T-helper 22 cell (primary cell): ENCODE data around the gene MAGEC2.

ENCODE experiments used
- DNase-seq: peaks from one replicate; pipeline ENCODE4 v3.0.0-alpha.2; 2020; ENCODE audit warnings: low read depth

The MAGEC2 gene, protein sequence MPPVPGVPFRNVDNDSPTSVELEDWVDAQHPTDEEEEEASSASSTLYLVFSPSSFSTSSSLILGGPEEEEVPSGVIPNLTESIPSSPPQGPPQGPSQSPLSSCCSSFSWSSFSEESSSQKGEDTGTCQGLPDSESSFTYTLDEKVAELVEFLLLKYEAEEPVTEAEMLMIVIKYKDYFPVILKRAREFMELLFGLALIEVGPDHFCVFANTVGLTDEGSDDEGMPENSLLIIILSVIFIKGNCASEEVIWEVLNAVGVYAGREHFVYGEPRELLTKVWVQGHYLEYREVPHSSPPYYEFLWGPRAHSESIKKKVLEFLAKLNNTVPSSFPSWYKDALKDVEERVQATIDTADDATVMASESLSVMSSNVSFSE

DNA sequence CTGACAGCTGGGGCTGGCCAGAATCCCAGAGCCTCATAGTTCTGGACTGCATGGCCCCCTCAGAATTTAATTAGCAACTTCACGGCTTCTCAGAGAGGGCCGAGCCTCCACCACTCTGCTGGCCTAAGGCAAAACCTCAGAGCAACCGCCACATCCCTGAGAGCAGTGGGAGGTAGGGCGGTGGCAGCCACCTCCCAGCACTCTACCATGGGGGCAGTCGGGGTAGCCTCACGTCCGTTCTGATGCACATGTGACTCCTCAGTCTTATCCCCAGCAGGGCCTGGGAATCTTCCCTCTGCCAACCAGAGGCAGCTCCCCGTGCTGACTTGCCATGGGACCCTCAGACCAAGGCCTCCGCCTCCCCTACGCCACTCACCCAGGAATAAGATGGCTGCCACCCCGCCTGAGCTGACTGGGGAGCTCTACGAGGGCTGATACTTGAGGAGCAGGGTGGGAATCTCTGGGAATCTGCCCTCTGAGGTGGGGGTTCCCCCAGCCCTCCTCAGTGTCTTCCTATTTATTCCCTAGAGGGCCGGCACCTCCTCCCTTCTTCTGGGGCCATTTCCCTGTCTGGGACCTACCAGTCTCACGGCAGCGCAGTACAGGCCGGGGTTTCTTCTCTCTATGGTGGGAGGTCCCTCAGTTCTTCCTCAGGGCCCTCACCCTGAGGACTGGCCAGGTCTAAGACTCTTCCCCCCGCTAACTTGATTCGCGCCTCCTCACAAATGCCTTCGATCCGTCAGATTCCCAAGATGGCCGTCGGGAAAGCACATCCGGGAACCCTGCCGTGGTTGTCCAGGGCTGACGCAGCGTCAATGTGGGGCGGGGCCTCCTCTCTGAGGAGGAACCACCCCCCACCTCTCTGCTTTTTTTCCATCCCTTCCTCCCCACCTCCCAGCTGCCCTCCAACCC is at the start of gene MAGEC2:
MAGEC2 (minus strand) TSS at position 769 of the 912 bp plus-strand sequence. CDS start 1,303 bp downstream, outside the sequence.
- no peak for DNase-seq

DNA sequence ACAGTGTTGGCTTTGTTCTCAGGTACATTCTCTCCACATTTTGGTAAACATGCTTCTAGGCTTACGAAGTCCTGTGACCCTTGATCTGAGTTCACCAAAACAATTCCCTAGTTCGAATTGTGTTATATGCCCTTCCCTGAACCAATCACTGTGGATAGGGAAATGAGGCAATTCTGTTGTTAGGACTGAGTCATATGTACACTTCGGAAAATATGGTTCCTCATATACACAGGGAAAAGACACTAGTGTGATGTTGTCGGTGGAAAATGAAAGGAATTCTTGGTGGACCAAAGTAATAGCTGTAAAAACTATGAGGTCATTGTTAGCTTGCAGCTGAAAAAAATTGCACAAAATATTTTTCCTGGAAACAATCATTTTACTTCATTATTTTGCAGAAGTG is 46.6 kb upstream of the MAGEC2 start:
- no peak for DNase-seq

DNA sequence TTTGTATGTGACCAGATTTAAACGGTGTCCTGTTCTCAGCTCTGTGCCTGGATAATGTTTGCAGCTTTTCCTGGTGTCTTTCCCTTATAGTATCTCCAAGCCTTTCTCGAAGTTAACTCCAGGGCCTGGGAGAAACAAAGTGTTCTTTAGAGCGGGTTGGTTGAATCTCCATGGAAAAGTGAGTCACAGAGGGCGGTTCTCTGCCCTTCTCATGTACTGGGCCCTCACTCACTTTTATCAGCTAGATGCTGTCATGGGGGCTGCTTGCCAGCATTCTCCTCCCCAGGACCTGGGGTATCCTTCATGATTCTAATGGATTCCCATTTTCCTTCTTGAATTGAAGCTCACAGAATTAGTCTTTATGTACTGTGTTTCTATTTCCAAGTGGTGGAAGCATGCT is 46.1 kb upstream of the MAGEC2 start:
- DNase-seq, result no peak

DNA sequence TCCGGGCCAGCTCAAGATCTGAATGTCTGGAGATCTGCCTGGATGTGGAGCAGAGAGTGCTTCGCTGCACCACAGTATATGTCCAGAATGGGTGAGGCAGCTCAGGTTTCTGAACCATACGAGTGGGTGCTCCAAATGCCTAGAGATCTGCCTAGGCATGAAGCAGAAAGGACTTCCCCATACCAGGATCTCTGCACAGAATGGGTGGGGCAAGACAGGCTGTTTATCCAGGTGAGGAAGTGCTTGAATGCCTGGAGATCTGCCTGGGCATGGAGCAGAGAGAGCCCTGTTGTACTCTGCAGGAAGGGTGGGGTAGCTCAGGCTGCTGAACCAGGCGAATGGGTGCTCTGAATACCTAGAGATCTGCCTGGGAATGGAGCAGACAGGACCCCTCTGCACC is 45.4 kb upstream of the MAGEC2 start:
- DNase-seq, result no peak

DNA sequence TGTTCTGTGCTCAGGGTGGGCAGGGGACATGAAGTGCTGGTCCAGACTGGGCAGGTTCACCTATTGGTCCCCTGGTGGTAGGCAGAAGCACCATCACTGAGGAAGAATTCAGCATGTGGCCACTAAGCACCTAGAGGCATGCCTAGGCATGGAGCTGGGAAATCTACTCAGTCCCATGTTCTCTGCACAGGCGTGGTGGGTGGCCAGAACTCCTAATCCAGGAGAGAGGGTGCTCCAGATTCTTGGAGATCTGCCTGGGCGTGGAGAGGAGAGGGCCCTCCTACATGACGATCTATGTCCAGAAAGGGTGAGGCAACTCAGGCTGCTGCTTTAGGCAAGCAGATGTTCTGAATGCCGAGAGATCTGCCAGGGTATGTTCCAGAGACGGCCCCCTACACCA is 44.6 kb upstream of the MAGEC2 start:
- no peak for DNase-seq

DNA sequence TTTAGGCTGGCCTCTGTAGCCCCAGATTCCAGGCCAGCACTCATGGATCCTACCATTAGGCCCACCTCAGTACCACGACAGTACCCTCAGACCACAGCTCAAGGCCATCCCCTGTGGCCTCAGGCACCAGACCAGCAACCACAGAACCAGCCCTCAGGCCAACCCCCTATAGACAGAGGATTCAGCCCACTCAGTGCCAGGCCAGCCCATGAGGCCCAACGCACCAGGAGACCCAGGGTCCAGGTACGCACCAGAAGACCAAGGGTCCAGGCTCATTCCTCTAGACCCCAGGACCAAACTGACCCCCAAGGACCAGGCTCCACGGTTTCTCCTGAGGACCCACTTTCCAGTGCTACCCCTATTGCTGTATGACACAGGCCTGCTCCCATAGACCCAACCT is 39.5 kb upstream of the MAGEC2 start:
- no peak for DNase-seq

DNA sequence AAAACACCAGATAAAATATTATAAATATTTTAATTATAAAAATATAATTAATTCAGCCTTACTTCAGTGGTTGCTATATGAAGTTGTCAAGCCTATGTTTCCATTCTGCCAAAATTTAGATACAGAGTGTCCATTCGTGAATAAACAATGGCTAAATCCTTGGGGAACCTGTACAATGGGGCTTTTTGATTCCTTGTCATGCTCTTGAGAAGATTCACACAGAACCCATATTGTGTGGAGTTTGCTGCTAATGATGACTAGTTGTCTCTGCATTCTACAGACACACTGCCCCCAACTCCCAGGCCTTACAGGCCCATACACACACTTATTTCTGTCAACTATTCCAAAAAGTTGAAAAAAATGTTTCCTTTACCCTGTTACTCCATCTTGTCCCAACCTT is 33.4 kb upstream of the MAGEC2 start:
- no peak for DNase-seq

DNA sequence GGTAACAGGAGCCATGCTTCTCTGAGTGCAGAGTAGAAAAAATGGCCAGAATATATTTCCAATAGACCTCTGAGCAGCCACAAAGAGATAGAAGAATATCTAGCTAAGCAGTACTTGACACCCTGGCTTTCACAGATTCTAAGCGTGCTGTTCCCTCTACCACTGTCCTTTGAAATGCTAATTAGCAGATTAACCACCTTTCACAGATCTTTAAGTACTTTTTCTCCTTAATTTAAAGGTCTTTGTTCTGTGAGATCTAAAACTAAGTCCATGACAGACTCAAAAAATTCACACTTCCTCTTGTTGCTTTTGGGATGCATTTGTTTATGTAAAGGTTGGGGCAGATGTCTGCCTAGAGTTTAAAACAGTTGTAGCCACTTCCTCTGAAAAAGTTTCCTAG is 28.3 kb upstream of the MAGEC2 start:
- DNase-seq, result no peak

DNA sequence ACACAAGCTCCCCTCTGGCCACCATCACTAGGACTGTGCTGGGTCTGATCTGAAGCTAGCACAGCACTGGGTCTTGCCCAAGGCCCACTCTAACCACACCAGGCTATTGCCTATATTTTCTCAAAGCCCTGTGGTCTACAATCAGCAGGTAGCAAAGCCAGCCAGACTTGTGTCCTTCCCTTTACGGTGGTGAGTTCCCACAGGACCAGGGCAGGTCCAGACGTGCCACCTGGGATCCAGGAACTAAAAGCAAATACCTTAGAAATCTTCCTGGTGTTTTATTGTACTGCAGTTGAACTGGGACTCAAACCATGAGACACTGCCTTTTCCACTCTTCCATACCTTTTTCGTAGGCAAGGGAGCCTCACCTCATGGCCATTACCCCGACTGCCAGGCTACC is 9.0 kb upstream of the MAGEC2 start:
- DNase-seq, result no peak

DNA sequence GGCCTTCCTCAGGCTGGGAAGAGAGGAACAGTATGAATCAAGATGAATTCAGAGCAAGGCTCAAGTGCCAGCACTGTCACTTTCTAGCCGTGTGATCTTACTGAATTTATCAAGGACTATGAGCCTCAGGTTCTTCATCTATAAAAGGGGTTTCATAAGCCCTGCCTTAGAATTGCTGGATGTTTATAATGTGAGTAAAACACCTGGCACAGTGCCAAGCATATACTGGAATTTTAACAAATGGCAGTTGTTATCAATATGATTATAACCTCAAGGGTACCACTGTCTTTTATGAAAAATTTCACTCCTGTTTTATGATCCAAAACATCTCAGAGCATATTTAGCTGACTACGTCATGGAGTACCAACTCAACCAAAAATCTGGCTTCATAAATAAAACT is 4.0 kb downstream of the MAGEC2 start:
- no peak for DNase-seq

DNA sequence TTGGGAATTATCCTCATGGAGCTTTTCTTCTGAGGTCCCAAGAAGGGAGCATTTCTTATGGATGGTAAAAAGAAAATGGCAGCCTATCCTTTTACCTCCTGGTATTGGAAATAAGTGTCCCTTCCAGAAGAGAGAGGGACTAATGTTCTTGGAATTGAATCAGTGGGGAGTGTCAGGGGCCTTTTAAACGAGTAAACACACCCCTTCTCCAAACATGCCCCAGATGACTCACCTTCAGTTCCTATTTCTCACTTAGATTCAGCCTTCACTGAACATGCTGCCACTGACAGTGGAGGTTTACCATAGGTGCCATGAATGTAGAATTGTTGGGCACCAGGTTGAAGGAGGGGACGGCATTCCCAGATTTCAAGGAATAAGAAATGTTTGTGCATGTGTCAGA is 19.0 kb downstream of the MAGEC2 start:
- no peak for DNase-seq

DNA sequence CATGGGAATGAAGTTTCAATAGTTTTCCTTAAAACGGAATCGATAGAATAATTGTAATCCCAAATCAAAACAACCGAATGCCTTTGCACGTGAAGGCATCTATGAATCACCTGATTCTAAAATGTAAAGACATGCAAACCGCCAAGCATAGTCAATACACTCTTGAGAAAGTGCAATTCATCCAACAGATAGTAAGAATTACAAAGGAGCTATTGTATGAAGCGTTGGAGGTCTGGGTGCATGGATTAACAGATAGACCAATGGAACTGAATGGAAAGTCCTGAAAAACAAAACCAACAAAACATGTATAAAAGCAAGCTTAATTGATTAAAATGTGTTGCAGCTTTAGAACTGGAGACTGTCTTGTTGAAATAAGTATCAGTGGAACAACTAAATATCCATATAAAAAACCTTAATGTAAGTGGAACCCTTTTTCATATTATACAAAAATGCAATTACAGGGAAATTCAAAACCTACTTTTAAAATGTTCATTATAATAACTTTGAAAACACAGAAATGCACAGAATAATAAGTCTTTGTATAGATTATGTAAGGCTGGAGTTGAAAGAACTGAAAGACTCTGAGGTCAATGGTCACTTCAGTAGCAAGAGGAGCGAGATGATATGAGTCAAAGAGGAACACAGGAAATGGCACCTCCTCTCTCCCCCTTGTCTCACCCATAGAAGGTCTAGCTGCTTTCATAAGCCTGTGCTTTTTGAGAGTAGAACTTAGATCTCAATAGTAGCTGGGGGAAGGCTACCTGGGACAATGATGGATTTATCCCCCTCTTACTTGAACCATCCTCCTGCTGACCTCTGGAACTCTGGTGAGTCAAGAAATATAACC is 20.1 kb downstream of the MAGEC2 start:
- DNase-seq, result no peak

DNA sequence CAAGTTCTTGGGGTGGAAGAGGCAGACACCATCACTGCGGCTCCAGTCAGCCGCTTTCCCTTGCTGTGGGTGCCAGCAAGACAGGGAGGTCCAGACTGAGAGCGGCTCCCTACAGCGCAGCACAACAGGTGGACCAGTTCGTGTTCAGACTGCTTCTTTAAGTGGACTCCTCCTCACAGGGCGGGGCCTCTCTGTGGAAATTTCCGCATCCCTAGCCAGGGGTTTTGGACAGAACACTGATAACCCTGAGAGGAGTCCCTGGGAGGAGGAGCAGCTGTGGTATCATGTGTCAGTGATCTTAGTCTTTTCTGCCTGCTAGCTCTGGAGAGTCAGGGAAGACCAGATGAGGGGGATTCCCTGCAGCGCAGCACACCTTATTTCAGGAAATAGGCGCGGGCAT is 48.5 kb downstream of the MAGEC2 start:
- no peak for DNase-seq
